ENCODE measurements around the gene NRDE2.

GRCh38 chr14:90281261-90281660, 50.5 kb downstream of the NRDE2 start:
- no peak for TF ChIP-seq EZH2 (IDR thresholded peaks at IDR 0.05; ENCODE audit: low read depth)
- no peak for TF ChIP-seq CTCF (conservative IDR thresholded peaks at IDR 0.05)

Measured in PC-9 (cell line).